HEK293T (cell line): Measurements from ENCODE around the gene MAGI2.
A peak's percentile ranks its signal among the peaks of the same experiment; 100 is the strongest.

Experiments
- CTCF ChIA-PET: fragments of 350-600 bp; formaldehyde crosslinking; extraction: SDS; loops from one replicate; lab custom pipeline; 2021; ENCODE audit warnings: antibody characterized with exemption, inconsistent platforms; lab: Yijun Ruan, JAX
- POLR2A ChIA-PET: fragments of 350-600 bp; formaldehyde crosslinking; extraction: SDS; loops from one replicate; lab custom pipeline; 2020; ENCODE audit warnings: antibody characterized with exemption, inconsistent platforms; lab: Yijun Ruan, JAX
- DNase-seq: peaks from one replicate; pipeline ENCODE4 v3.0.0; 2012; ENCODE audit warnings: mixed read lengths; ENCODE audit errors: extremely low spot score
- ARNT ChIP-seq: fragments of 450-650 bp; IDR thresholded peaks from 2 replicates; pipeline ENCODE4 v1.6.1; 2017; ENCODE audit warnings: mild to moderate bottlenecking
- BHLHE40 ChIP-seq: fragments of 450-650 bp; IDR thresholded peaks from 2 replicates; pipeline ENCODE4 v1.6.1; 2016; ENCODE audit warnings: mild to moderate bottlenecking, moderate library complexity, borderline replicate concordance
- CTBP1 ChIP-seq: fragments of 450-650 bp; IDR thresholded peaks from 2 replicates; pipeline ENCODE4 v1.6.1; 2016; ENCODE audit warnings: borderline replicate concordance
- ELF4 ChIP-seq: fragments of 450-650 bp; IDR thresholded peaks from 2 replicates; pipeline ENCODE4 v1.6.1; 2017; ENCODE audit warnings: antibody characterized with exemption
- FOXA1 ChIP-seq: fragments of 450-650 bp; IDR thresholded peaks from 2 replicates; pipeline ENCODE4 v1.6.1; 2016; ENCODE audit warnings: mild to moderate bottlenecking
- FOXK2 ChIP-seq: fragments of 450-650 bp; IDR thresholded peaks from 2 replicates; pipeline ENCODE4 v1.6.1; 2016; ENCODE audit warnings: mild to moderate bottlenecking
- FOXM1 ChIP-seq: fragments of 450-650 bp; IDR thresholded peaks from 2 replicates; pipeline ENCODE4 v1.6.1; 2017; ENCODE audit warnings: mild to moderate bottlenecking, borderline replicate concordance
- HDGF ChIP-seq: fragments of 450-650 bp; IDR thresholded peaks from 2 replicates; pipeline ENCODE4 v1.6.1; 2017; ENCODE audit warnings: antibody characterized with exemption, borderline replicate concordance
- L3MBTL2 ChIP-seq: fragments of 450-650 bp; conservative IDR thresholded peaks from 2 replicates; pipeline ENCODE4 v1.6.1; 2016; ENCODE audit warnings: mild to moderate bottlenecking
- LEF1 ChIP-seq: fragments of 450-650 bp; IDR thresholded peaks from 2 replicates; pipeline ENCODE4 v1.6.1; 2017; ENCODE audit warnings: mild to moderate bottlenecking, borderline replicate concordance
- NFRKB ChIP-seq: fragments of 450-650 bp; IDR thresholded peaks from 2 replicates; pipeline ENCODE4 v1.6.1; 2016; ENCODE audit warnings: mild to moderate bottlenecking, moderate library complexity
- PKNOX1 ChIP-seq: fragments of 450-650 bp; IDR thresholded peaks from 2 replicates; pipeline ENCODE4 v1.6.1; 2016
- SP1 ChIP-seq: fragments of 450-650 bp; IDR thresholded peaks from 2 replicates; pipeline ENCODE4 v1.6.1; 2017
- SUZ12 ChIP-seq: fragments of 450-650 bp; IDR thresholded peaks from 2 replicates; pipeline ENCODE4 v1.6.1; 2016; ENCODE audit warnings: mild to moderate bottlenecking
- TARDBP ChIP-seq: fragments of 450-650 bp; IDR thresholded peaks from 2 replicates; pipeline ENCODE4 v1.6.1; 2016
- ZNF384 ChIP-seq: fragments of 450-650 bp; IDR thresholded peaks from 2 replicates; pipeline ENCODE4 v1.6.1; 2016

The MAGI2 gene

GRCh38 chr7:78345293-78345911, 1108.1 kb downstream of the MAGI2 start:
- ChIA-PET POLR2A (no interaction called here), CTCF (interaction anchor here (0.6 kb wide), 1 partner anchor 937 kb away, joined by 6 read pairs; no protein-coding TSS in a partner anchor)
- DNase-seq: peak; percentile 48
- TF ChIP-seq PKNOX1 (0 out of 2 replicates have a peak, but pooled peaks have one; percentile 4), FOXM1 (no peak)

GRCh38 chr7:78334426-78334825, 1119.0 kb downstream of the MAGI2 start:
- DNase-seq: no peak
- POLR2A ChIA-PET: no interaction called here
- TF ChIP-seq SP1 (no peak), FOXA1 (no peak)
- CTCF ChIA-PET: no interaction called here

GRCh38 chr7:78333530-78334425, 1119.7 kb downstream of the MAGI2 start:
- no peak for DNase-seq
- CTCF ChIA-PET: no interaction called here
- no peak for TF ChIP-seq FOXK2
- TF ChIP-seq ZNF384: no peak
- no peak for TF ChIP-seq PKNOX1
- TF ChIP-seq FOXA1: no peak
- no peak for TF ChIP-seq FOXM1
- TF ChIP-seq NFRKB: no peak
- no peak for TF ChIP-seq BHLHE40
- TF ChIP-seq SP1: no peak
- TF ChIP-seq ELF4: no peak
- no peak for TF ChIP-seq ARNT
- no peak for TF ChIP-seq HDGF
- no peak for TF ChIP-seq L3MBTL2
- no peak for TF ChIP-seq SUZ12
- TF ChIP-seq TARDBP: no peak
- TF ChIP-seq CTBP1: no peak
- TF ChIP-seq LEF1: no peak
- POLR2A ChIA-PET: no interaction called here

GRCh38 chr7:78329001-78329655, 1124.3 kb downstream of the MAGI2 start:
- ChIA-PET POLR2A (no interaction called here), CTCF (interaction anchor here (0.6 kb wide), 1 partner anchor 309 kb away, joined by 3 read pairs; no protein-coding TSS in a partner anchor)
- no peak for DNase-seq
- TF ChIP-seq SUZ12 (no peak), ZNF384 (no peak), FOXK2 (no peak), PKNOX1 (no peak), TARDBP (no peak), NFRKB (no peak), FOXM1 (no peak), BHLHE40 (no peak), ARNT (no peak), ELF4 (no peak), CTBP1 (no peak), L3MBTL2 (no peak), LEF1 (no peak), HDGF (no peak), SP1 (no peak), FOXA1 (no peak)

- DNase-seq: no peak
- TF ChIP-seq L3MBTL2: no peak
- TF ChIP-seq FOXK2: no peak
- no peak for TF ChIP-seq HDGF
- TF ChIP-seq NFRKB: no peak
- TF ChIP-seq SP1: no peak
- ChIA-PET CTCF (no interaction called here), POLR2A (no interaction called here)
These were observed 1125.7 kb downstream of the MAGI2 start for GRCh38 chr7:78327718-78328117.

GRCh38 chr7:78326876-78327275, 1126.6 kb downstream of the MAGI2 start:
- TF ChIP-seq FOXA1 (no peak), FOXM1 (no peak), L3MBTL2 (no peak), ZNF384 (no peak), SUZ12 (no peak), PKNOX1 (no peak), HDGF (no peak), ARNT (no peak), FOXK2 (no peak), BHLHE40 (no peak), SP1 (no peak), ELF4 (no peak), TARDBP (no peak), LEF1 (no peak), NFRKB (no peak), CTBP1 (no peak)
- POLR2A ChIA-PET: no interaction called here
- no peak for DNase-seq
- CTCF ChIA-PET: no interaction called here
